ENCODE measurements around the gene SEC24D. TPM values are rescaled to one million over a fixed set of nuclear protein-coding genes. Genes with fewer than 3 reads are reported as not detected.

SEC24D gene
- polyA plus RNA-seq, 4 donors: 28.1 to 57.9 (median 46.5) TPM

DNA sequence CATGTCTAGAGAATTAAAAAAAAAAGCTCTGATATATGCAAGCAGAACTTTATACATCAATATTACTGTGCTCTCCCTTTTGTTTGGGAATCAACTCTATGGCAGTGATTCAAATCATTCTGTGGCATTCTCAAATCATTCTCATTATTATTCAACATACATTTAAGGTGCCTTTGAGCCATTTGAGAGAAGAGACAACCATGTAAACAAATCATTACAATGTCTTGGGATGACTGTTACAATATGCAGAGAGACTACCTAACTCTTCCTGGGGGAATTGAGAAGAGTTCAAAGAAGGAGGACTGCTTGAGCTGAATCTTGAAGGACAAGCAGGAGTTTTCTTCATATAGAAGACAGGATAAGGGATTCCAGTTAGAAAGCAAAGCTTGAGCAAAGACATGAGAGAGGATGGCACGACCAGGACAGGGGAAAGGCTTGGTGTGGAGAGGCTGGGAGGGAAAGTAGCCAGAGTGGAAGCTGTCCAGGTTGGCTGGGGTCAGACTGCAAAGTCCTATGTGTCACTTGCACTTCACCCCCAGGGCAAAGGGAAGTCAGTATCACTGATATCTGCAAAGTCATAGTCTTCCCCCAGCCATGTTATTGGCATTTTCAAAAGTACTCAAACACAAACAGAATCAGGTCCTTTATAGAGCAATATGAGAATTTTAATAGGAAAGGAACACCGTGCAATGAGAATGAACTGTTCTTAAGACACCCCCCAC is 9.0 kb downstream of the SEC24D start:
- FAIRE-seq: no peak
- H3K27ac ChIP-seq (ENCODE audit: low read depth in 1 of 3, low read length in 2 of 3): peak overlapping the region in 2 of 3 donors; percentile 28 to 70

GRCh38 chr4:118825799-118826198 is 10.1 kb downstream of the SEC24D start:
- no peak overlapping the region for H3K4me3 ChIP-seq (ENCODE audit: low read depth in 1 of 3, low read length in 3 of 3)
- FAIRE-seq (no peak), DNase-seq (no peak)
- H3K9me3 ChIP-seq (ENCODE audit: control insufficient read depth in 2 of 2, insufficient read depth in 1 of 2, low read depth in 1 of 2, low read length in 1 of 2): no peaks in the 10 kb centered on the region
- H3K36me3 ChIP-seq (ENCODE audit: control insufficient read depth in 3 of 3, insufficient read depth in 2 of 3, low read depth in 1 of 3, low read length in 3 of 3): peaks cover 13 to 29% (median 15%) of the 10 kb centered on the region in 3 donors
- no peaks in the 10 kb centered on the region for H3K27me3 ChIP-seq (ENCODE audit: control insufficient read depth in 3 of 3, insufficient read depth in 3 of 3, low read length in 3 of 3)
- H3K4me1 ChIP-seq (ENCODE audit: control insufficient read depth in 3 of 3, insufficient read depth in 2 of 3, low read depth in 1 of 3, low read length in 2 of 3): peaks cover 8 to 30% (median 10%) of the 10 kb centered on the region in 3 donors
- WGBS, 3 donors: 65 to 88% (median 69%) methylated on average over 3 of the region's 3 CpGs
- H3K27ac ChIP-seq (ENCODE audit: low read depth in 1 of 3, low read length in 2 of 3): peak overlapping the region in 1 of 3 donors; percentile 41

More for the DNA sequence above, 9.0 kb downstream of the SEC24D start:
- Histone ChIP-seq H3K9me3 (ENCODE audit: control insufficient read depth in 2 of 2, insufficient read depth in 1 of 2, low read depth in 1 of 2, low read length in 1 of 2) (no peaks in the 10 kb centered on the region), H3K27me3 (ENCODE audit: control insufficient read depth in 3 of 3, insufficient read depth in 3 of 3, low read length in 3 of 3) (no peaks in the 10 kb centered on the region), H3K36me3 (ENCODE audit: control insufficient read depth in 3 of 3, insufficient read depth in 2 of 3, low read depth in 1 of 3, low read length in 3 of 3) (peaks cover 13 to 39% (median 21%) of the 10 kb centered on the region in 3 donors), H3K4me1 (ENCODE audit: control insufficient read depth in 3 of 3, insufficient read depth in 2 of 3, low read depth in 1 of 3, low read length in 2 of 3) (peaks cover 8 to 26% (median 10%) of the 10 kb centered on the region in 3 donors), H3K4me3 (ENCODE audit: low read depth in 1 of 3, low read length in 3 of 3) (no peak overlapping the region)
- WGBS, 3 donors: 52 to 91% (median 71%) methylated on average over 2 of the region's 2 CpGs
- peak; percentile 60 to 79 for DNase-seq

DNA sequence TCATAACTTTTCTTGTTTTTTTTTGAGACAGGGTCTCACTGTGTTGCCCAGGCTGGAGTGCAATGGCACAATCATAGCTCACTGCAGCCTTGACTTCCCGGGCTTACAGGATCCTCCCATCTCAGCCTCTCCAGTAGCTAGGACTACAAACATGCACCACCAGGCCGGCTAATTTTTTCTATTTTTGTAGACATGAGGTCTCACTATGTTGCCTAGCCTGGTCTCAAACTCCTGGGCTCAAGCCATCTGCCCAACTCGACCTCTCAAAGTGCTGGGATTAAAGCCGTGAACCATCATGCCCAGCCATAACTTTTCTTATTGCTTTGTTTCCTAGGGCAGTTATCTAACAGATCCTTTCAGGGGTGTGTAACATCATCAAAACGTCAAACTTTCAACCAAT is 11.8 kb downstream of the SEC24D start:
- no peaks in the 10 kb centered on the region for H3K9me3 ChIP-seq (ENCODE audit: control insufficient read depth in 2 of 2, insufficient read depth in 1 of 2, low read depth in 1 of 2, low read length in 1 of 2)
- 80 to 87% (median 83%) methylated on average over 5 of the region's 5 CpGs for WGBS, 3 donors
- no peak for FAIRE-seq
- H3K4me1 ChIP-seq (ENCODE audit: control insufficient read depth in 3 of 3, insufficient read depth in 2 of 3, low read depth in 1 of 3, low read length in 2 of 3): peaks cover 8 to 30% (median 10%) of the 10 kb centered on the region in 3 donors
- DNase-seq: no peak
- no peaks in the 10 kb centered on the region for H3K27me3 ChIP-seq (ENCODE audit: control insufficient read depth in 3 of 3, insufficient read depth in 3 of 3, low read length in 3 of 3)
- peaks cover 13 to 23% (median 15%) of the 10 kb centered on the region in 3 donors for H3K36me3 ChIP-seq (ENCODE audit: control insufficient read depth in 3 of 3, insufficient read depth in 2 of 3, low read depth in 1 of 3, low read length in 3 of 3)
- H3K27ac ChIP-seq (ENCODE audit: low read depth in 1 of 3, low read length in 2 of 3): no peak overlapping the region
- no peak overlapping the region for H3K4me3 ChIP-seq (ENCODE audit: low read depth in 1 of 3, low read length in 3 of 3)

- H3K9me3 ChIP-seq (ENCODE audit: control insufficient read depth in 2 of 2, insufficient read depth in 1 of 2, low read depth in 1 of 2, low read length in 1 of 2): no peaks in the 10 kb centered on the region
- peaks cover 8 to 29% (median 10%) of the 10 kb centered on the region in 3 donors for H3K4me1 ChIP-seq (ENCODE audit: control insufficient read depth in 3 of 3, insufficient read depth in 2 of 3, low read depth in 1 of 3, low read length in 2 of 3)
- DNase-seq (peak in 1 of 2 donors; percentile 11), FAIRE-seq (no peak)
- H3K4me3 ChIP-seq (ENCODE audit: low read depth in 1 of 3, low read length in 3 of 3): no peak overlapping the region
- H3K27me3 ChIP-seq (ENCODE audit: control insufficient read depth in 3 of 3, insufficient read depth in 3 of 3, low read length in 3 of 3): no peaks in the 10 kb centered on the region
- peaks cover 10 to 18% (median 15%) of the 10 kb centered on the region in 3 donors for H3K36me3 ChIP-seq (ENCODE audit: control insufficient read depth in 3 of 3, insufficient read depth in 2 of 3, low read depth in 1 of 3, low read length in 3 of 3)
- WGBS, 3 donors: 19 to 54% (median 20%) methylated on average over 2 of the region's 2 CpGs
- H3K27ac ChIP-seq (ENCODE audit: low read depth in 1 of 3, low read length in 2 of 3): peak overlapping the region in 2 of 3 donors; percentile 20 to 70
These were observed 12.5 kb downstream of the SEC24D start for GRCh38 chr4:118823471-118823870.

GRCh38 chr4:118821590-118822293 is 14.2 kb downstream of the SEC24D start:
- peak; percentile 81 to 82 for DNase-seq
- WGBS, 3 donors: 55 to 79% (median 60%) methylated on average over 5 of the region's 5 CpGs
- Histone ChIP-seq H3K4me1 (ENCODE audit: control insufficient read depth in 3 of 3, insufficient read depth in 2 of 3, low read depth in 1 of 3, low read length in 2 of 3) (peaks cover 6 to 19% (median 7%) of the 10 kb centered on the region in 3 donors), H3K27ac (ENCODE audit: low read depth in 1 of 3, low read length in 2 of 3) (peak overlapping the region; percentile 63 to 82 (median 70)), H3K27me3 (ENCODE audit: control insufficient read depth in 3 of 3, insufficient read depth in 3 of 3, low read length in 3 of 3) (no peaks in the 10 kb centered on the region), H3K4me3 (ENCODE audit: low read depth in 1 of 3, low read length in 3 of 3) (no peak overlapping the region), H3K9me3 (ENCODE audit: control insufficient read depth in 2 of 2, insufficient read depth in 1 of 2, low read depth in 1 of 2, low read length in 1 of 2) (no peaks in the 10 kb centered on the region), H3K36me3 (ENCODE audit: control insufficient read depth in 3 of 3, insufficient read depth in 2 of 3, low read depth in 1 of 3, low read length in 3 of 3) (peaks cover 10 to 20% (median 15%) of the 10 kb centered on the region in 3 donors)
- no peak for FAIRE-seq

DNA sequence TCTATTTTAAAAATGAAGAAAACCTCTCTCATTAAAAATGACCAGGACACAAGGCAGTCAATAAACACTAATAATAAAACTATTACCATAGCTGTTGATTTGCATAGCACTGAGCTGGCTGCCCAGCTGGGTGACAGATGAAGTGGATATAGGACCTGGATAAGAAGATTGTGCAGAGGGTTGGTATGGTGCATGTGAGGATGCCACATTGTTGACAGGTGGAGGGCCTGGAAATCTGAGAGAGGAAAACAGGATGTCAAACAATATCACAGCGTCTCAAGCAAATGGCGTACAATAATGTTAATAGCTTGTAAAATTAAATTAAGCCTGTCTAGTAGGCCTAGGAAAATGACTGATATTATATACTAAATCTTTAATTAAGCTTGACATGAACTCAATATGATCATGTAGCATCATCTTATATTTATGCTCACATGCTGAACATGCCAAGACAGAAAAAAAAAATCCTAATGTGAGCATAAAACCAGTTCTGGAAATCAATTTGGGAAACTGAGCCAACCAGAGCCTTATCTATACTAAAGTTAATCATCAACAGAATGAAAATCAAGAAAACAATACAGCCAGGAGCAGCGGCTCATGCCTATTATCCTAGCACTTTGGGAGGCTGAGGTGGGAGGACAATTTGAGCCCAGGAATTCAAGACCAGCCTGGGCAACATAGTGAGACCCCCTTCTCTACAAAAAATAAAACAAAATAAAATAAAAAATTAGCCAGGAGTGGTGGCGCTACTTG is 18.6 kb downstream of the SEC24D start:
- H3K4me3 ChIP-seq (ENCODE audit: low read depth in 1 of 3, low read length in 3 of 3): no peak overlapping the region
- H3K27me3 ChIP-seq (ENCODE audit: control insufficient read depth in 3 of 3, insufficient read depth in 3 of 3, low read length in 3 of 3): no peaks in the 10 kb centered on the region
- FAIRE-seq (no peak), DNase-seq (no peak)
- H3K36me3 ChIP-seq (ENCODE audit: control insufficient read depth in 3 of 3, insufficient read depth in 2 of 3, low read depth in 1 of 3, low read length in 3 of 3): peaks cover 16 to 31% (median 19%) of the 10 kb centered on the region in 3 donors
- no peak overlapping the region for H3K27ac ChIP-seq (ENCODE audit: low read depth in 1 of 3, low read length in 2 of 3)
- H3K4me1 ChIP-seq (ENCODE audit: control insufficient read depth in 3 of 3, insufficient read depth in 2 of 3, low read depth in 1 of 3, low read length in 2 of 3): peaks cover 0 to 8% (median 3%) of the 10 kb centered on the region in 3 donors
- WGBS, 3 donors: 85 to 93% (median 86%) methylated on average over 4 of the region's 4 CpGs
- H3K9me3 ChIP-seq (ENCODE audit: control insufficient read depth in 2 of 2, insufficient read depth in 1 of 2, low read depth in 1 of 2, low read length in 1 of 2): no peaks in the 10 kb centered on the region

- peaks cover 0 to 1% (median 0%) of the 10 kb centered on the region in 3 donors for H3K4me1 ChIP-seq (ENCODE audit: control insufficient read depth in 3 of 3, insufficient read depth in 2 of 3, low read depth in 1 of 3, low read length in 2 of 3)
- peaks cover 19 to 38% (median 24%) of the 10 kb centered on the region in 3 donors for H3K36me3 ChIP-seq (ENCODE audit: control insufficient read depth in 3 of 3, insufficient read depth in 2 of 3, low read depth in 1 of 3, low read length in 3 of 3)
- no peak for DNase-seq
- FAIRE-seq: no peak
- 2 to 75% (median 70%) methylated on average over 1 of the region's 1 CpG for WGBS, 3 donors
- no peaks in the 10 kb centered on the region for H3K9me3 ChIP-seq (ENCODE audit: control insufficient read depth in 2 of 2, insufficient read depth in 1 of 2, low read depth in 1 of 2, low read length in 1 of 2)
- H3K27me3 ChIP-seq (ENCODE audit: control insufficient read depth in 3 of 3, insufficient read depth in 3 of 3, low read length in 3 of 3): no peaks in the 10 kb centered on the region
- no peak overlapping the region for H3K4me3 ChIP-seq (ENCODE audit: low read depth in 1 of 3, low read length in 3 of 3)
- H3K27ac ChIP-seq (ENCODE audit: low read depth in 1 of 3, low read length in 2 of 3): no peak overlapping the region
These were observed 19.3 kb downstream of the SEC24D start for GRCh38 chr4:118816538-118817177.

DNA sequence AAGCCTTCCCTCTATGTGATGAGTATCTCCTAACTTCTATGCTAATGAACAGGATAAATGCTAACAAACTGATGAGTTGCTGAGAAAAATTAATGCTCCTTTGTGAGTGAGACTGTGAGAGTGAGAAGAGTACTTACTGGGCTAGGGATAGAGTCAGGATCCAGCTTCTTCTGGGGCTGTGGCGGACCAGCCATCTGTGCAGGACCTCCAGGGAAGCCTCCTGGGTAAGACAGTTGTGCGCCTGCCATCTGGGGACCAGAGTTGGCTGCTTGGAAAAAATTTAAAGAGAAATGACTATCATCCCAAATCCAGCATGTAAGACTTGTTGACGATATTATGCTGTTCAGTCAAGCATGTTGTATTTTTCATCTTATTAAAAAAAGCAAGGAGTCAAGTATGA is 21.0 kb downstream of the SEC24D start:
- no peaks in the 10 kb centered on the region for H3K9me3 ChIP-seq (ENCODE audit: control insufficient read depth in 2 of 2, insufficient read depth in 1 of 2, low read depth in 1 of 2, low read length in 1 of 2)
- DNase-seq: no peak
- no peak overlapping the region for H3K27ac ChIP-seq (ENCODE audit: low read depth in 1 of 3, low read length in 2 of 3)
- H3K4me1 ChIP-seq (ENCODE audit: control insufficient read depth in 3 of 3, insufficient read depth in 2 of 3, low read depth in 1 of 3, low read length in 2 of 3): no peaks in the 10 kb centered on the region
- H3K27me3 ChIP-seq (ENCODE audit: control insufficient read depth in 3 of 3, insufficient read depth in 3 of 3, low read length in 3 of 3): no peaks in the 10 kb centered on the region
- H3K4me3 ChIP-seq (ENCODE audit: low read depth in 1 of 3, low read length in 3 of 3): no peak overlapping the region
- no peak for FAIRE-seq
- 92 to 98% (median 98%) methylated on average over 3 of the region's 3 CpGs for WGBS, 3 donors
- H3K36me3 ChIP-seq (ENCODE audit: control insufficient read depth in 3 of 3, insufficient read depth in 2 of 3, low read depth in 1 of 3, low read length in 3 of 3): peaks cover 25 to 39% (median 30%) of the 10 kb centered on the region in 3 donors
